ENCODE measurements around the gene PDSS2.

PDSS2 gene

GRCh38 chr6:107331409-107332386 lies 127.7 kb downstream of the PDSS2 start:
- H3K4me2 ChIP-seq, result no peak overlapping the region
- TF ChIP-seq, protein P1, sequence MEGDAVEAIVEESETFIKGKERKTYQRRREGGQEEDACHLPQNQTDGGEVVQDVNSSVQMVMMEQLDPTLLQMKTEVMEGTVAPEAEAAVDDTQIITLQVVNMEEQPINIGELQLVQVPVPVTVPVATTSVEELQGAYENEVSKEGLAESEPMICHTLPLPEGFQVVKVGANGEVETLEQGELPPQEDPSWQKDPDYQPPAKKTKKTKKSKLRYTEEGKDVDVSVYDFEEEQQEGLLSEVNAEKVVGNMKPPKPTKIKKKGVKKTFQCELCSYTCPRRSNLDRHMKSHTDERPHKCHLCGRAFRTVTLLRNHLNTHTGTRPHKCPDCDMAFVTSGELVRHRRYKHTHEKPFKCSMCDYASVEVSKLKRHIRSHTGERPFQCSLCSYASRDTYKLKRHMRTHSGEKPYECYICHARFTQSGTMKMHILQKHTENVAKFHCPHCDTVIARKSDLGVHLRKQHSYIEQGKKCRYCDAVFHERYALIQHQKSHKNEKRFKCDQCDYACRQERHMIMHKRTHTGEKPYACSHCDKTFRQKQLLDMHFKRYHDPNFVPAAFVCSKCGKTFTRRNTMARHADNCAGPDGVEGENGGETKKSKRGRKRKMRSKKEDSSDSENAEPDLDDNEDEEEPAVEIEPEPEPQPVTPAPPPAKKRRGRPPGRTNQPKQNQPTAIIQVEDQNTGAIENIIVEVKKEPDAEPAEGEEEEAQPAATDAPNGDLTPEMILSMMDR (conservative IDR thresholded peaks at IDR 0.05; ENCODE audit: low read depth, low read length), result no peak
- no peak overlapping the region for H3K9ac ChIP-seq

GRCh38 chr6:107330168-107330567 lies 129.2 kb downstream of the PDSS2 start:
- Histone ChIP-seq H3K36me3 (ENCODE audit: insufficient read depth) (no peaks in the 10 kb centered on the region), H2AFZ (ENCODE audit: low read depth) (no peak overlapping the region), H3K4me2 (peak overlapping the region; percentile 70), H3K4me3 (IDR thresholded peaks at IDR 0.05; ENCODE audit: insufficient read depth, low read depth, low read length) (no peak overlapping the region), H3K9ac (no peak overlapping the region), H3K79me2 (ENCODE audit: insufficient read depth, low read depth) (no peaks in the 10 kb centered on the region), H4K20me1 (ENCODE audit: insufficient read depth) (no peaks in the 10 kb centered on the region), H3K27ac (peak overlapping the region; percentile 36; the same call in 1 of the 2 replicates), H3K27me3 (ENCODE audit: insufficient read depth, low read depth) (no peaks in the 10 kb centered on the region), H3K4me1 (ENCODE audit: low read depth, poor library complexity, severe bottlenecking) (peaks cover 16% of the 10 kb centered on the region)
- TF ChIP-seq, protein P1 (conservative IDR thresholded peaks at IDR 0.05; ENCODE audit: low read depth, low read length), result no peak

More at GRCh38 chr6:107331409-107332386, 127.7 kb downstream of the PDSS2 start:
- peaks cover 16% of the 10 kb centered on the region for H3K4me1 ChIP-seq (ENCODE audit: low read depth, poor library complexity, severe bottlenecking)
- no peak overlapping the region for H2AFZ ChIP-seq (ENCODE audit: low read depth)
- H3K79me2 ChIP-seq (ENCODE audit: insufficient read depth, low read depth), result no peaks in the 10 kb centered on the region
- H3K36me3 ChIP-seq (ENCODE audit: insufficient read depth), result no peaks in the 10 kb centered on the region
- H3K27ac ChIP-seq, result no peak overlapping the region
- no peak overlapping the region for H3K4me3 ChIP-seq (IDR thresholded peaks at IDR 0.05; ENCODE audit: insufficient read depth, low read depth, low read length)
- no peaks in the 10 kb centered on the region for H3K27me3 ChIP-seq (ENCODE audit: insufficient read depth, low read depth)
- no peaks in the 10 kb centered on the region for H4K20me1 ChIP-seq (ENCODE audit: insufficient read depth)

GRCh38 chr6:107329063-107329860 lies 130.1 kb downstream of the PDSS2 start:
- no peak overlapping the region for H3K27ac ChIP-seq
- H3K4me3 ChIP-seq (IDR thresholded peaks at IDR 0.05; ENCODE audit: insufficient read depth, low read depth, low read length), result no peak overlapping the region
- H3K9ac ChIP-seq, result no peak overlapping the region
- H2AFZ ChIP-seq (ENCODE audit: low read depth), result no peak overlapping the region
- peaks cover 16% of the 10 kb centered on the region for H3K4me1 ChIP-seq (ENCODE audit: low read depth, poor library complexity, severe bottlenecking)
- no peaks in the 10 kb centered on the region for H3K27me3 ChIP-seq (ENCODE audit: insufficient read depth, low read depth)
- H3K36me3 ChIP-seq (ENCODE audit: insufficient read depth), result no peaks in the 10 kb centered on the region
- H3K4me2 ChIP-seq, result no peak overlapping the region
- TF ChIP-seq, protein P1 (conservative IDR thresholded peaks at IDR 0.05; ENCODE audit: low read depth, low read length), result no peak
- no peaks in the 10 kb centered on the region for H4K20me1 ChIP-seq (ENCODE audit: insufficient read depth)
- no peaks in the 10 kb centered on the region for H3K79me2 ChIP-seq (ENCODE audit: insufficient read depth, low read depth)

- H4K20me1 ChIP-seq (ENCODE audit: insufficient read depth), result no peaks in the 10 kb centered on the region
- H3K4me1 ChIP-seq (ENCODE audit: low read depth, poor library complexity, severe bottlenecking), result peaks cover 16% of the 10 kb centered on the region
- H3K27me3 ChIP-seq (ENCODE audit: insufficient read depth, low read depth), result no peaks in the 10 kb centered on the region
- TF ChIP-seq, protein P1 (conservative IDR thresholded peaks at IDR 0.05; ENCODE audit: low read depth, low read length), result no peak
- H2AFZ ChIP-seq (ENCODE audit: low read depth), result no peak overlapping the region
- H3K4me3 ChIP-seq (IDR thresholded peaks at IDR 0.05; ENCODE audit: insufficient read depth, low read depth, low read length), result no peak overlapping the region
- H3K36me3 ChIP-seq (ENCODE audit: insufficient read depth), result no peaks in the 10 kb centered on the region
- H3K9ac ChIP-seq, result no peak overlapping the region
- H3K79me2 ChIP-seq (ENCODE audit: insufficient read depth, low read depth), result no peaks in the 10 kb centered on the region
- no peak overlapping the region for H3K4me2 ChIP-seq
- H3K27ac ChIP-seq, result no peak overlapping the region
Measured at GRCh38 chr6:107328081-107328480, 131.3 kb downstream of the PDSS2 start.
